Raji (cell line): ENCODE results near the gene CCDC196.

ENCODE experiments used
- POLR2A ChIP-seq: IDR thresholded peaks from 2 replicates; pipeline ENCODE4 v1.6.1; 2011; ENCODE audit warnings: low read depth, low read length, control low read depth; ENCODE audit not compliant: insufficient read depth

The CCDC196 gene

GRCh38 chr14:66482873-66483272, 3.3 kb upstream of the CCDC196 start:
- no peak for TF ChIP-seq POLR2A

DNA sequence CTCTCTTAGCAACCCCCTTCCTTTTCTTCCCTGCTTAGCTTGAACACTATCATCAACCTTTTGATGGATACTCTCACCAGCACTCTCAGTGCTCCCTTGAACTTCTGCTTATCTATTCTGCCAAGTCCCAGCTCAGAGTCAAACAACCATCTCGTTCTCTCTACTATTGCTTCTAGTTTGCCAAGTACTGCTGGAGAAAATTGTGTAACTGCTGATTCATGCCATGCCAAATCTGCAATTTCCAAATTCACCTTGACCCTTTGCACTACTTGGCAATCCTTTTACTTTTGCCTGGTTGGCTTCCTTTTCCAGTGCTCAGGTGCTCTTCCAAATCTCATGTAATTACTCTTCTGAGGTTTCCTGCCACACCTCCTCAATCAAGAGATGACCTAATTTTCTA, 2.8 kb upstream of the CCDC196 start:
- no peak for TF ChIP-seq POLR2A

GRCh38 chr14:66485029-66485428, 1.1 kb upstream of the CCDC196 start:
- TF ChIP-seq POLR2A = no peak

DNA sequence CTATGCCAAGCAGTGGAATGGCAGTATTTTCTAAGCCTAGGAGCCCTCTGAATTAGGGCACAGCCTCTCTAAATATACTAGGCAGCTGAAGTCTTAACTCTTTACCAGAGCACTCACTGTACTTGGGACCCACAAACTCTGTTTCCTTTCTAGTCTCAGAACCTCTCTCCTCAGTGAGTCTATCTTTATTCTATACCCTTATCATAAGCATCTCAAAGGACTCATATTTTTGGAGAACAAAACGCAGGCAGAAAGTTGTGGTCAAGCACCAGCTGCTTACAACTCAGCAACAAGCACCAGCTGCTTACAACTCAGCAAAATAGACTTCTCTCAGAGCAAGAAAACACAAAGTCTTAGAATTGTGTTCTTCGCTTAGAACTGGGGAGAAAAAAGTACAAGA, 993 bp downstream of the CCDC196 start:
- no peak for TF ChIP-seq POLR2A

DNA sequence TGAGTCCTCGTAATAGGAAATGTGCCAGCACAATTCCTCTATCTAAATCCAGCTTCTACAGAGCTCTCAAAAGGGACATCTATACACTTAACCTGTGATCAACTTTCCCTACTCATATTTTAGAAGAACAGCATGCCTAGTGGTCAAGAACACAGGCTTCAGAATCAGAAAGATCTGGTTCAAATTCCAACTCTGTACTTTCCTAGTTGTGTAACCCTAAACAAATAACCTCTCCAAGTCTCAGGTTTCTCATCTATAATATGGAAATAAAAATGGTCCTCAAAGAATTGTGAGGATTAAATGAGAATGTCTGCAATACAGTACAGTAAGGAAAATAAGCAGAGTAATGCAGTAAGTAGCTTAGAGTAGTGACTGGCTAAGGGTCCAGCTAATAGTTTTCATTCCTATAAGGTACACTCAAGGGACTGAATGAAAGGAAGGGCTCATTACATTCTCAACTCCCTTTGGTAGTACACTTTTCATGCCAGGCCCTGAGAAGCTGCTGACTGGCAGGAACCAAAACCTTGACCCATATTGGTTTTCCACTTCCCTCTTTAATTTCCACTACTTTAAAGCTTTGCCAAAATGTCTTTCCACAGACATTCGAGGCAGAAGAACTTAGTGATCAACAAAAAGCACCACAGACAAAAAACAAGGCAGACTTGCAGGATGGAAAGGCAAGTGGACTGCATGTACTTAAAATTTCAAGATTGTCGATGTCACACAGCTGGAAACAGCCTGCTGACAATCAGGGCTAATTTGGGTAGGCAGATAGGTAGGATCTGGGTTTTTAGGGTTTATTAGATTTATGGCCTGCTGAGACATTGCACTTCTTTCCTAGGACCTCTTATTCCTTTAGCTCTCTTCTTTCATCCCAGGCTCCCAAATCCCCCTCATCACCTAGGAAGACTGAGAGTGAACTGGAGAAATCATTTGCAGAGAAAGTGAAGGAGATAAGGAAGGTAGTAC, 4.3 kb downstream of the CCDC196 start:
- no peak for TF ChIP-seq POLR2A

GRCh38 chr14:66493750-66494149, 7.6 kb downstream of the CCDC196 start:
- no peak for TF ChIP-seq POLR2A

DNA sequence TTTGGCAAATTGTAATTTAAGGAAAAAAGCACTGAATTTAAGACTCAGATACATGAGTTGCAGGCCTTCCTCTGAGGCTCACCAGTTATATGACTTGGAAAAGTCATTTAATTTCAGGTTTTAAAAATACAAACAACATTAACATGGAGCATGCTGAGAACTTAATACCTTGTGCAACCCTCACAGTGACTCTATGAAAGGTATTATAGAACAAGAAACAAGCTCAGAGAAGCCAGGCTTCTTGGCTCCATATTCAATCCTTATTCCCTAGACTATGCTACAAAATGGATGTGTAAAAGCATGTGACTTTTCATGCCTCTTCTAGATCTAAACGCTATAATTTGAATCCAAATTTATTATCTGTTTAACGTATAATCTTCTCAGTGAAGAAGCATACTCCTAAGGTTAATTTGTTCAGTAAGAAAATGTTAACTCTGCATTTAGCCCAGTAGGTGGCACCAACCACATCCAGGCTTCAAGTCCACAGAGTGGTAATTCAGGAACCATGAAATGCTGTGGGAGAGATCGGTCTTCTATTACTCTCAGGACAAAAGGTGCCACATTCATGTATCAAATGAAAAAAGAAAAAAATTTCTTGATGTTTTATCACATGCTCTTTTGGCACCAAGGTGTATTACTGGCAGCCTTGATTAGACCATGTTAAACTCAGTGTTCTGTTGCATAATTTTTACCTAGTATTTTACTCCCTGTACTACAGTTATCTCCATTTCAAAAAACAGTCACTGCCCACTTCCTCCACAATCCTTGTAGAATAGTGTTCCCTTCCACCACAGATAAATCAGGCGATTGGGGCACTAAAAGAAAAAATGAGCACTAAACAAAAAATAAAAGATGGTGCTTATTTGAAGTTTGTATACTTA, 9.3 kb downstream of the CCDC196 start:
- TF ChIP-seq POLR2A = no peak

DNA sequence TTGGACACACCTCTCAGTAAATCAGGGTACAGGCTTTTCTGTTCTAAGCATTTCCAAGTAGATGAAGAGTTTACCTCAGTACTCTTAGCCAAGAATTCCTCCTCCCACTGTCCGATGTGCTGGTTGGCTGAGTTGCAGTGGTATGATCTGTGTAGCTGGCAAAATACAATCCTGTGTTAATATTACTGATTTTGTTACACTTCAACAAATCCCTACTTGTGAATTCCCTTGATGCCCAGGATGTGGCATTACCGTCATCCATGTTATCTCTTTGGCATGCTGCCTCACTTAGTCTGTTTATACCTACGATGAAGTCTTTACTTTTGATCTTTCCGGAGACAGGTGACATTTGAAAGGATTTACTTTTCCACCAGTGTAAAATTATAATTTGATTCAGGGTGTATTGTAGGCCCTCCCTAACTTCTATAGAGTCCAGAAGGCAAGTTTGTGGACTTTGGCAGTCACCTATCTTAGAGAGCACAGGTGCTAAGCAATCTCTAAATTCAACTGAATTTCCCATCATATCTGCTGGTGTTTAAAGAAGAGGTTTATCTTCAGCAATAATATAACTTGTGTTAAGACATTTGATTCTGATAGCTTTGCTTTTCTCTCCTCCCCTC, 10.1 kb downstream of the CCDC196 start:
- TF ChIP-seq POLR2A = no peak

- TF ChIP-seq POLR2A = no peak
These were observed 10.7 kb downstream of the CCDC196 start for GRCh38 chr14:66496911-66497310.

- TF ChIP-seq POLR2A = no peak
These were observed 12.1 kb downstream of the CCDC196 start for GRCh38 chr14:66498311-66498710.

DNA sequence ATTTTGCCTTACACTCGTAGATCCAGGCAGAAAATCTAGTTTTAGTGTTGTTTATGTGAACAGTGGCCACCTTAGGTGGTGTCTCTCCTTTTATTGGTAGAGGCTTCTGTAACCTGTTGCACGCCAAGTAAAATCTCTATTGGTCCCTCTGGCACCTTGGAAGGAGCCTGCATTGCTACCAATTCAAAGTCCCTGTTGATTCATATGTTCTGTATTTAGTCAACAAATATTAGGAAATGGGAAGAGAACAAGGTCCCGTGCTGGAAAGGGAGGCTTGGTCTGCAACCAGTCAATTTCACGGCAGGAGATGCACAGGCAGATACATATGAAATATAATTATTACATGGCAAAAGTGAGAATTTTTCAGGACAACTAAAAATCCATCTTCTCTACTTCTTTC, 15.4 kb downstream of the CCDC196 start:
- no peak for TF ChIP-seq POLR2A

DNA sequence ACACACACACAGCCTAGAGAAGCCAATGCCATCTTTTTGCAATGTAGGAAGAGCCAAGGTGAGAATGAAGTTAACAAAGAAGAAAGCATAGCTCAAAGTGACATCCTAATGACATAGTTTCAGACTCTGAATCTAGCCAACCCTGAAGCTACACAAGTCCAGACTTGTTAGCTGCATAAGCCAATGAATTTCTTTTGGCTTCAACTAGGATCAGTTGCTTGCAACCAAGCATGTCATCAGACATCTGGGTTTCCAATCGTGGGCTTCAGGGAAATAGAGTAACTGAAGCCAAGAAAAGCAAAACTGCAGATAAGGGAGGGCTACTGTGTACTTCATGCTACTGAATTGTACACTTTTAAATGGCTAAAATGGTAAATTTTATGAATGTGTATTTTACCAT, 17.4 kb downstream of the CCDC196 start:
- TF ChIP-seq POLR2A = no peak

GRCh38 chr14:66507181-66507721, 21.1 kb downstream of the CCDC196 start:
- no peak for TF ChIP-seq POLR2A

DNA sequence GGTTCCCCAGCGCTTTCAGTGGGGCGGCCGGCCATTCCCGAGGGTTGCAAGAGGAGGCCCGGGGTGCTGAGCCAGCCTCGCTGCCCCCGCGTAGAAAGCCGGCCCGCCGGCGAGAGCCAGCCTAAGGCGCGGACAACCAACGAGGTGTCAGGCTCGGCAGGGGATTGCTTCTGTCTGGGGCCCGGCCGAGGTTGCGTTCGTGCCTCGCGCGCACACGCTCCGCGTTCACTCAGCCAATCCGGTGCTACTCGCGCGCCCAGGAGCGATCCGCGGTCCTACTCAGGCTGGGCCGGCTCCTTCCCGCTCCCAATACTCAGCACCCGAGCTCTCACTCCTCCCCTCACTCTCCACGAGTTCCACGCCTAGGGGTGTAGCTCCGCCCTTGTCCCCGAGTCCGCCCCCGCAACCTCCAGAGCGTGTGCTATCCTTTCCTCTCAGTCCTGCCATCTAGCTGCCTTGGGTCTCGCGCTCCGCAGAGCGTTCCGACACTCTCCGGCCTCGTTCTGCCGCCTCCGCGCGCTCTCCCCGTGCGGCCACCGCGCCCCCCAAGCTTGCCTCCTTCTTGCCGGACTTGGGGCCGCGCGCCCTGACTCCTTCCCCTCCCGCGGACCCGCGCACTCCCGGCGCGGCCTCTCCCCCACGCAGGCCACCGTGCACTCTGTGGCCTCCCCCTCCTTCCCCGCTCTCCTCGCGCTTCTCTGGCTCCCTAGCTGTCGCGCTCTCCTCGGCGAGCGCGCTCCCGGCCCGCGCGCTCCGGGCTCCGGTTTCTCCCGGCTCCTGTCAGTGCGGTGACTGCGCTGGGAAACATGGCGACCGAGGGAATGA, 21.8 kb downstream of the CCDC196 start, which contains the start of gene GPHN:
TSS of gene GPHN (plus strand) at position 426 of the 825 bp plus-strand sequence.
- TF ChIP-seq POLR2A = no peak
